Endothelial cell of umbilical vein (primary cell): ENCODE measurements around the gene TSPAN10. TPM values are rescaled to one million over a fixed set of nuclear protein-coding genes. Genes with fewer than 3 reads are reported as not detected.

Experiments used
- BruUV-seq: library from RNA; stranded (reverse); fragments of 400-500 nt; replicated peaks from 2 replicates; lab custom pipeline; 2021; lab: Mats Ljungman, UMichigan
- CTCF ChIA-PET: fragments of 300-600, 350-600 bp; sonication (Branson Sonifier 250); formaldehyde crosslinking; loops from one replicate; lab custom pipeline; 2021; ENCODE audit warnings: antibody characterized with exemption, inconsistent platforms; lab: Charles Lee
- POLR2A ChIA-PET: fragments of 300-600, 350-600 bp; sonication (Branson Sonifier 250); formaldehyde crosslinking; loops from one replicate; lab custom pipeline; 2021; ENCODE audit warnings: antibody characterized with exemption, inconsistent platforms; lab: Charles Lee
- DNase-seq: peaks from one replicate; pipeline ENCODE4 v3.0.0-alpha.2; 2011; ENCODE audit warnings: low read depth, low spot score
- FAIRE-seq: peaks from 2 replicates; lab custom pipeline; 2011; peaks lifted over from hg19 to GRCh38; lab: Jason Lieb, UNC
- H2AFZ ChIP-seq: 2 replicates; pipeline ENCODE4 v1.6.0; 2012; ENCODE audit warnings: low read depth, low read length, control low read depth, inconsistent platforms
- H3K27ac ChIP-seq: 2 replicates; pipeline ENCODE4 v1.5.1; 2011; ENCODE audit warnings: low read depth, mild to moderate bottlenecking, control low read depth, low read length, moderate library complexity; ENCODE audit not compliant: insufficient read depth
- H3K27me3 ChIP-seq, 2 experiments: 2 replicates each; pipeline versions ENCODE4 v1.6.0 to v1.6.1; 2011; ENCODE audit warnings: low read length in 2 of 2, mixed read lengths in 1 of 2; ENCODE audit not compliant: control insufficient read depth in 2 of 2, insufficient read depth in 2 of 2
- H3K36me3 ChIP-seq, 2 experiments: 2 replicates in 1 of 2; 3 replicates in 1 of 2; pipeline ENCODE4 v1.5.1; 2011; ENCODE audit warnings: low read length in 2 of 2, mild to moderate bottlenecking in 1 of 2, moderate library complexity in 1 of 2; ENCODE audit not compliant: control insufficient read depth in 2 of 2, insufficient read depth in 2 of 2; ENCODE audit errors: extremely low read depth in 1 of 2
- H3K4me1 ChIP-seq: 3 replicates; pipeline ENCODE4 v1.5.1; 2011; ENCODE audit warnings: mild to moderate bottlenecking, low read length; ENCODE audit not compliant: control insufficient read depth, insufficient read depth; ENCODE audit errors: extremely low read depth
- H3K4me2 ChIP-seq: 2 replicates; pipeline ENCODE4 v1.6.1; 2011; ENCODE audit warnings: low read length, control low read depth, mixed read lengths; ENCODE audit not compliant: insufficient read depth
- H3K4me3 ChIP-seq, 3 experiments: fragments of 200-600 bp in 1 of 3; sonication (generic), shearing (Covaris generic) in 1 of 3; replicated peaks in 1 of 3; 2 replicates each; pipeline ENCODE4 v1.5.1; 2011 to 2016; ENCODE audit warnings: control low read depth in 3 of 3, low read length in 3 of 3, mild to moderate bottlenecking in 2 of 3, inconsistent platforms in 1 of 3, low read depth in 1 of 3, moderate library complexity in 1 of 3; ENCODE audit not compliant: insufficient read depth in 1 of 3
- H3K79me2 ChIP-seq: 2 replicates; pipeline ENCODE4 v1.6.0; 2012; ENCODE audit warnings: low read length, inconsistent platforms; ENCODE audit not compliant: control insufficient read depth, insufficient read depth
- H3K9ac ChIP-seq: replicated peaks from 2 replicates; pipeline ENCODE3; 2011; ENCODE audit warnings: low read length, control low read depth; ENCODE audit not compliant: insufficient read depth; ENCODE audit errors: extremely low read depth
- H3K9me1 ChIP-seq: replicated peaks from 3 replicates; pipeline ENCODE4 v1.6.0; 2011; ENCODE audit warnings: mild to moderate bottlenecking, low read length; ENCODE audit not compliant: control insufficient read depth, insufficient read depth; ENCODE audit errors: extremely low read depth
- H3K9me3 ChIP-seq: replicated peaks from 2 replicates; pipeline ENCODE4 v1.5.1; 2012; ENCODE audit warnings: low read length, inconsistent platforms; ENCODE audit not compliant: control insufficient read depth, insufficient read depth
- H4K20me1 ChIP-seq: replicated peaks from 2 replicates; pipeline ENCODE3; 2011; ENCODE audit warnings: mild to moderate bottlenecking, low read length; ENCODE audit not compliant: control insufficient read depth, insufficient read depth; ENCODE audit errors: extremely low read depth
- CTCF ChIP-seq, 2 donors: IDR thresholded peaks; 1 replicate in 1 of 2; 2 replicates in 1 of 2; pipeline ENCODE4 v1.5.1; 2011; ENCODE audit warnings: low read length in 2 of 2, mild to moderate bottlenecking in 2 of 2, moderate library complexity in 2 of 2, control low read depth in 1 of 2, inconsistent platforms in 1 of 2, low read depth in 1 of 2; ENCODE audit not compliant: insufficient read depth in 1 of 2; ENCODE audit errors: extremely low read depth in 1 of 2
- EZH2 ChIP-seq: IDR thresholded peaks from 2 replicates; pipeline ENCODE4 v1.6.1; 2012; ENCODE audit warnings: borderline replicate concordance, low read depth, mild to moderate bottlenecking, moderate library complexity, low read length, inconsistent platforms; ENCODE audit not compliant: severe bottlenecking
- FOS ChIP-seq: IDR thresholded peaks from 2 replicates; pipeline ENCODE4 v1.6.1; 2011; ENCODE audit warnings: mild to moderate bottlenecking, low read length, moderate library complexity, borderline replicate concordance; ENCODE audit not compliant: insufficient read depth
- GATA2 ChIP-seq: IDR thresholded peaks from 2 replicates; pipeline ENCODE4 v1.7.0; 2011; ENCODE audit warnings: low read depth, mild to moderate bottlenecking, moderate library complexity, mixed read lengths, low read length; ENCODE audit not compliant: insufficient read length, insufficient read depth
- JUN ChIP-seq: IDR thresholded peaks from 2 replicates; pipeline ENCODE4 v1.6.1; 2011; ENCODE audit warnings: borderline replicate concordance, low read depth; ENCODE audit not compliant: insufficient read length, insufficient read depth
- MYC ChIP-seq: IDR thresholded peaks from one replicate; pipeline ENCODE4 v1.6.1; 2011; ENCODE audit warnings: mild to moderate bottlenecking, low read depth, low read length
- POLR2A ChIP-seq: IDR thresholded peaks from 2 replicates; pipeline ENCODE4 v1.6.1; 2012; ENCODE audit warnings: low read depth, mild to moderate bottlenecking, control low read depth, low read length
- POLR2AphosphoS5 ChIP-seq: IDR thresholded peaks from 2 replicates; pipeline ENCODE4 v1.6.1; 2012; ENCODE audit warnings: low read depth, mild to moderate bottlenecking, control low read depth, low read length, moderate library complexity; ENCODE audit not compliant: insufficient read depth
- dilution Hi-C: fragments of 300-500 bp; cut with MboI; formaldehyde crosslinking; loops from one replicate; pipeline ENCODE4 v1.15.0; 2019; ENCODE audit warnings: low sequenced_read_pairs; ENCODE audit not compliant: extremely low pct_ligation_motif_present
- intact Hi-C: fragments of 100-400 bp; cut with micrococcal nuclease; formaldehyde crosslinking; loops from one replicate; pipeline ENCODE4 v1.10.0; 2022
- polyA plus RNA-seq, 4 experiments: library from polyadenylated mRNA; depleted of rRNA in 3 of 4; stranded (reverse) in 3 of 4; unstranded in 1 of 4; fragments of >200 nt; gene quantifications; 2 replicates each; pipeline versions ENCODE4 v1.2.1 to v1.2.3, GENCODE V29; 2011 to 2012; ENCODE audit warnings: missing spikeins in 1 of 4
- total RNA-seq: library from RNA; stranded (reverse); gene quantifications from 2 replicates; pipeline ENCODE4 v1.2.3, GENCODE V29; 2021
- TF ChIP-seq, protein P1 (sequence below): IDR thresholded peaks from 2 replicates; pipeline ENCODE4 v1.6.1; 2011; ENCODE audit not compliant: insufficient read depth, insufficient read length

The TSPAN10 gene
- total and polyA plus RNA-seq, 2 donors (not counting 3 experiments of a cell fraction or from before 2014, with no cell fraction given), result 0.91 to 1.1 TPM

- intact Hi-C loops, result no loop called here
Observed at GRCh38 chr17:81621494-81622130, 15.4 kb upstream of the TSPAN10 start.

More at GRCh38 chr17:81621494-81622130, 15.4 kb upstream of the TSPAN10 start:
- Histone ChIP-seq H3K79me2 (peaks cover 50% of the 10 kb centered on the region), H3K36me3 (peaks cover 23 to 36% of the 10 kb centered on the region in 2 experiments), H3K27me3 (no peaks in the 10 kb centered on the region), H3K9me3 (no peaks in the 10 kb centered on the region), H3K4me2 (no peak overlapping the region), H4K20me1 (peaks cover 3% of the 10 kb centered on the region), H3K27ac (no peak overlapping the region), H3K9ac (no peak overlapping the region), H2AFZ (no peak overlapping the region), H3K4me1 (no peaks in the 10 kb centered on the region), H3K9me1 (no peaks in the 10 kb centered on the region), H3K4me3 (no peak overlapping the region)
- TF ChIP-seq, protein P1, sequence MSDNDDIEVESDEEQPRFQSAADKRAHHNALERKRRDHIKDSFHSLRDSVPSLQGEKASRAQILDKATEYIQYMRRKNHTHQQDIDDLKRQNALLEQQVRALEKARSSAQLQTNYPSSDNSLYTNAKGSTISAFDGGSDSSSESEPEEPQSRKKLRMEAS, result no peak
- TF ChIP-seq POLR2A (no peak), POLR2AphosphoS5 (no peak), CTCF (IDR thresholded peaks at IDR 0.05; ENCODE audit: extremely low read depth in 1 of 2, insufficient read depth in 1 of 2, low read depth in 1 of 2, low read length in 2 of 2) (no peak), MYC (no peak), JUN (no peak), EZH2 (no peak), GATA2 (no peak), FOS (no peak)
- dilution Hi-C loops, result no loop called here
- CTCF ChIA-PET, result no interaction called here
- BruUV-seq, result no TSS peak
- POLR2A ChIA-PET, result no interaction called here
- no peak for FAIRE-seq
- DNase-seq, result peak; percentile 12
